ENCODE data around the gene KCNQ1OT1.

DNA sequence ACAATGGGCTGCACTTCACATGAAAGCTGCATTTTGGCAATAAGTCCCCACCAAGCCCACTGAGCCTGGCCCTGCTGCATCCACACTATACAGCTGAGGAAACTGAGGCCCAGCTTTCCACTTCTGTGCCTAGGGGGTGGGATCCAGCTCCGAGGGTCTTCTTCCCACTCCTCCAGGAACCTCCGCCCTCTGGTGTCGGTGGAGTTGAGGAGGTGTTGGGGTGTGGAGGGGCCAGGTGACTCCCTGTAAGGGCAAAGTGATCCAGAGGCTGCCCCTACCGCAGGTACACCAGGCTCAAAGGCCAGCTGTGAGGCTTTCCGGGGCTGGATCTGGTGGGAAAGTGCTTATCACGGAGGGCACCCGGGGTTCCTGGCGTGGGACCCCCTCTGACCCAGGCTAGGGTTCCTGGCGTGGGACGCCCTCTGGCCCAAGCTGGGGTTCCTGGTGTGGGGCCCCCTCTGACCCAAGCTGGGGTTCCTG, 130.0 kb downstream of the KCNQ1OT1 start:
- TF ChIP-seq EZH2 (IDR thresholded peaks at IDR 0.05) (no peak), EZH2phosphoT487 (IDR thresholded peaks at IDR 0.05) (no peak)
- TF ChIP-seq, protein P1, sequence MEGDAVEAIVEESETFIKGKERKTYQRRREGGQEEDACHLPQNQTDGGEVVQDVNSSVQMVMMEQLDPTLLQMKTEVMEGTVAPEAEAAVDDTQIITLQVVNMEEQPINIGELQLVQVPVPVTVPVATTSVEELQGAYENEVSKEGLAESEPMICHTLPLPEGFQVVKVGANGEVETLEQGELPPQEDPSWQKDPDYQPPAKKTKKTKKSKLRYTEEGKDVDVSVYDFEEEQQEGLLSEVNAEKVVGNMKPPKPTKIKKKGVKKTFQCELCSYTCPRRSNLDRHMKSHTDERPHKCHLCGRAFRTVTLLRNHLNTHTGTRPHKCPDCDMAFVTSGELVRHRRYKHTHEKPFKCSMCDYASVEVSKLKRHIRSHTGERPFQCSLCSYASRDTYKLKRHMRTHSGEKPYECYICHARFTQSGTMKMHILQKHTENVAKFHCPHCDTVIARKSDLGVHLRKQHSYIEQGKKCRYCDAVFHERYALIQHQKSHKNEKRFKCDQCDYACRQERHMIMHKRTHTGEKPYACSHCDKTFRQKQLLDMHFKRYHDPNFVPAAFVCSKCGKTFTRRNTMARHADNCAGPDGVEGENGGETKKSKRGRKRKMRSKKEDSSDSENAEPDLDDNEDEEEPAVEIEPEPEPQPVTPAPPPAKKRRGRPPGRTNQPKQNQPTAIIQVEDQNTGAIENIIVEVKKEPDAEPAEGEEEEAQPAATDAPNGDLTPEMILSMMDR (IDR thresholded peaks at IDR 0.05): no peak
